ENCODE results near the gene KRT4.
"Not testable (repeated sequence)": the region's sequence is repeated elsewhere in the genome, so short reads cannot be mapped to it uniquely, and the experiment has no call there.

KRT4 gene

GRCh38 chr12:52771088-52771487, 42.8 kb downstream of the KRT4 start:
- no peak for DNase-seq

- DNase-seq, result no peak
Observed at GRCh38 chr12:52769946-52770345, 44.0 kb downstream of the KRT4 start.

- no peak for DNase-seq
Observed at GRCh38 chr12:52769354-52769753, 44.6 kb downstream of the KRT4 start.

GRCh38 chr12:52768479-52769200, 45.3 kb downstream of the KRT4 start:
- no peak for DNase-seq

DNA sequence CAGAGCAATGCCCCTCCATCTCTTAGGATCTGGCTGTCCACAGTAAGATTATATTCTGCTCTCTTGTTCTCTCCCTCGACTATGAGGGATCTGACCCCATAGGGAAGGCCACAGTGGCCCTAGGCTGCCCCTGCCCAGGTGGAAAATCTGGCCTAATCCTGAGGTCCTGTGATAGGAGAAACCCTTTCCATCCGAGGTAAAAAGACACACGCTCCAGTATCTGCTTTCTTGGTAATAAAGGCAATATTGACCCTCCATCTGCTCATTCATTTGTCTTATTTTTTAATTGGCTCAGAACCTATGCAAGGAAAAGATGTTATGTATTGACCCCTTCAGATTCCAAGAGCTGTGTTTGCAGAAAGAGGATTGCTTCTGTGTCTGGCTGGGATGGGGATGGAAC, 46.5 kb downstream of the KRT4 start:
- no peak for DNase-seq

DNA sequence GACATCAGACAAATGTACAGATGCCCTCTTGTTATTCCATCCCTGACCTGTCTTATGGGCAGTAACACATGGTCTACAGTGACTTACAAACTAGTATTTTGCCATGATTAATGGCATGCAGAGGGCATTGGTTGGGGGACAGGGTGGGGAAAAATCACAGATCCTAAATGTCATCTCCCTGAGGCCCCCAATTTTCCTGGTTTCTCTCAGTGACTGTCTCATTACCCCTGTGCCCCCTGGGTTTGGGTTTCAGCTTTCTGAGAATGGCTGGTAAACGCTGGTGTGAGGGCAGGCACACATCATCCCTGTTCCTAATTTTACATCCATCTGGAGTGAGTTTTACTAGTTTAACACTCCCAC, 46.9 kb downstream of the KRT4 start:
- no peak for DNase-seq

- DNase-seq, result no peak
Observed at GRCh38 chr12:52766351-52767019, 47.4 kb downstream of the KRT4 start.

GRCh38 chr12:52765702-52766101, 48.2 kb downstream of the KRT4 start:
- DNase-seq, result no peak

DNA sequence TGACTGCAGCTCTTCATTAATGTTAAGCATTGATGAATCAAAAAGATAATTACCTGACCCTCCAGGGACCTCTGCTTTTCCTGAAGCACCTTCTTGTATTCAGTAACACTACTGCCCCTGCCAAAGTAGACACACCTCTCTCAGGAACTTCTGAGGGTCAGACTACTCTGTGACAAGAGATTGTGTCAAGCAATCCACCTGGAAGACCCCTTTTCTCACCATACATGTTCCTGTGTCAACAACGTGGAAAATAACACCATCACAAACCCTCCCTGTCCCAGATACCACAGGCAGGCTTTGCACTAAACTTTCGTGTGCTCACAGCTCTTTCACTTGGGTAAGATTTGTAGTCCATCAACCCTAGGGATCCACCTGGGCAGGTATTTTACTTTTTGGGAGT, 49.9 kb downstream of the KRT4 start:
- DNase-seq, result no peak

DNA sequence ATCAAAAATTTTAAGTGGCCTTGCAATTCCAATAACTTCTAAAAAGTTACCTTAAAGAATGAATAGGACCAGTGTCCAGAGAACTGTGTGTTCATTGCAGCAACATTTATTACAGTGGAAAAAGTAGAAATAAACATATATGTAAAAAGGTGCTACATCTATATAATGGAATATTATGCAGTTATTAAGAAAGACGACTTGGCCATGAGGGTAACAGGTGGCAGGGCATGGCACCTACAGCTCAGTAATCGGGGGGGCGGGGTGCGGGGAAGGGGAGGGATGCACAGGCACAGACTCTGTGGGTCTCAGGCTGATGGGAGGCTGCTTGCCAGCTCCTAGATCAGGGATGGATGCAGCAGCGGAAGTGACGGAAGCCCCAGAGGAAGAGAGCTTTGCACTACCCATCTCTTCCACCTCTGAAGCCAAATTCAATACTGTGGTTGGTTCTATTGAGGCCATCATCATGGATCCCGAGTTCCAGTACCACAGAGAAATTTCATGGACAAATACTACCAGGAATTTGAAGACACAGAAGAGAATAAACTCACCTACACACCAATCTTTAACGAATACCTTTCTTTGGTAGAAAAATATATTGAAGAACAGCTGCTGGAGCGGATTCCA, 50.8 kb downstream of the KRT4 start:
- DNase-seq, result no peak

GRCh38 chr12:52761802-52762201, 52.1 kb downstream of the KRT4 start:
- DNase-seq, result no peak

GRCh38 chr12:52761218-52761617, 52.7 kb downstream of the KRT4 start:
- DNase-seq, result not testable (repeated sequence)

- no peak for DNase-seq
Observed at GRCh38 chr12:52760623-52761022, 53.3 kb downstream of the KRT4 start.

- DNase-seq, result no peak
Observed at GRCh38 chr12:52759695-52760094, 54.2 kb downstream of the KRT4 start.

GRCh38 chr12:52759218-52759617, 54.7 kb downstream of the KRT4 start:
- DNase-seq, result no peak

DNA sequence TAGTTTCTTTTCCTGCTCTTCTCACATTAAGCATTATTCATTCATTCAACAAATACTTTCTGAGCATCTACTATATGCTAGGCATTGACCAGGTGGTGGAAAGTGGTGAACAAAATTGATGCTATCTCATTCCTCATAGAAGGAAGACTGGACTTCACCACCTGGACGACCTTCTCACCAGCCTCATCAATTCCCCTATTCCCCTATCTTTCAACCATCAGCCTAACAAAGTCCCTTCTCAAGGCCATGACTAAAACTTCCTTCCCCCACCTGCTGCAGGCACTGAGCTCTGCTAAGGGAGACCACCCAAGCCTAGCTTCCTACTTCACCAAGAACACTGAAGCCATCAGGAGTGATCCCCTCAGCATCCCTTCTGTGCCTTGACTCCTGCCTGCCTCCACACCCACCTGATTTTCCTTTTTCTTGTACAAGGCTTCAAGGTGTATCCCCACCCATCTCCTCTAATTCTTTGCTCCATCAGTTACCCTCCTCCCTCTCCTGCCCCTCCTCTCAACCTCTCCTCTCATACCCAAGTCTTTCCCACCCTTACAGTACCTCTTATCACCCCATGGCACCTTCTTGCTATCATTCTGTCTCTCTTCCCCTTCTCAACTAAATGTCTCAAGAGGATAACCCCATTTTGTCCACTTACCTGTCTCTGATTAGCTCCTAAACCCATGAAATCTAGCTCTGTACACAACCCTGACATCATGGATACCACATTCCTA, 56.3 kb downstream of the KRT4 start:
- no peak for DNase-seq
